Endometrial microvascular endothelial cells (primary cell): ENCODE measurements around the gene SLC35G4. TPM values are rescaled to one million over a fixed set of nuclear protein-coding genes. Genes with fewer than 3 reads are reported as not detected.
"Not testable (repeated sequence)": the region's sequence is repeated elsewhere in the genome, so short reads cannot be mapped to it uniquely, and the experiment has no call there.

Source experiments
- in situ Hi-C: cut with HindIII; loops from 2 replicates; pipeline ENCODE4 v1.10.0; 2017; ENCODE audit warnings: low sequenced_read_pairs, low pct_unique_long_range_greater_than_20kb; ENCODE audit errors: inconsistent ontology term
- total RNA-seq: library from RNA; depleted of rRNA; stranded (reverse); fragments of >200 nt; gene quantifications from one replicate; pipeline ENCODE4 v1.2.3, GENCODE V29; 2015; ENCODE audit errors: inconsistent ontology term

The SLC35G4 gene
- total RNA-seq, 1 donor from 2014 or later, result not detected

DNA sequence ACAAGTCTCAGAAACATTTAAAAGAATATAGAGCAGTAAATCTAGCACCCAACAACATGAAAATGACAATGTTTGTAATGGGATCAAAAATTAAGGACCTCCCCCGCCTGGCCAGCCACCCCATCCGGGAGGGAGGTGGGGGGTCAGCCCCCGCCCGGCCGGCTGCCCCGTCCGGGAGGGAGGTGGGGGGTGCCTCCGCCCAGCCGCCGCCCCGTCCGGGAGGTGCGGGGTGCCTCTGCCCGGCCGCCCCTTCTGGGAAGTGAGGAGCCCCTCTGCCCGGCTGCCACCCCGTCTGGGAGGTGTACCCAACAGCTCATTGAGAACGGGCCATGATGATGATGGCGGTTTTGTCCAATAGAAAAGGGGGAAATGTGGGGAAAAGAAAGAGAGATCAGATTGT is 778 bp upstream of the SLC35G4 start:
- in situ Hi-C loops, result not testable (repeated sequence)

DNA sequence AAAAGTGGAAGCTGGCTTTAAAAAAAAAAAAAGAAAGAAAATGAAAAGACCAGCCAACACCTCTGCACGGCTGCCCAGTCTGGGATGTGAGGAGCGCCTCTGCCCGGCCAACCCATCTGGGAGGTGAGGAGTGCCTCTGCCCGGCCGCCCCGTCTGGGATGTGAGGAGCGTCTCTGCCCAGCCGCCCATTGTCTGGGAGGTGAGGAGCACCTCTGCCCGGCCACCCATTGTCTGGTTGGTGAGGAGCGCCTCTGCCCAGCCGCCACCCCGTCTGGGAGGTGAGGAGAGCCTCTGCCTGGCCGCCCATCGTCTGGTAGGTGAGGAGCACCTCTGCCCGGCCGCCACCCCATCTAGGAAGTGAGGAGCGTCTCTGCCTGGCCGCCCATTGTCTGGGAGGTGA is 3.7 kb downstream of the SLC35G4 start:
- in situ Hi-C loops, result not testable (repeated sequence)

- in situ Hi-C loops, result not testable (repeated sequence)
These were observed 4.2 kb downstream of the SLC35G4 start for GRCh38 chr18:11613611-11614010.

DNA sequence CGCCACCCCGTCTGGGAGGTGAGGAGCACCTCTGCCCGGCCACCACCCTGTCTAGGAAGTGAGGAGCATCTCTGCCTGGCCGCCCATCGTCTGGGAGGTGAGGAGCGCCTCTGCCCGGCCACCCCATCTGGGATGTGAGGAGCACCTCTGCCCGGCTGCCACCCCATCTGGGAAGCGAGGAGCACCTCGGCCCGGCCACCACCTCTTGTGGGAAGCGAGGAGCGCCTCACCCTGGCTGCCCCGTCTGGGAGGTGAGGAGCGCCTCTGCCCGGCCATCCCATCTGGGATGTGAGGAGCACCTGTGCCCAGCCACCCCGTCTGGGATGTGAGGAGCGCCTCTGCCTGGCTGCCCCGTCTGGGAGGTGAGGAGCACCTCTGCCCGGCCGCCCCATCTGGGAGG is 4.6 kb downstream of the SLC35G4 start:
- in situ Hi-C loops, result not testable (repeated sequence)

- in situ Hi-C loops, result not testable (repeated sequence)
These were observed 5.6 kb downstream of the SLC35G4 start for GRCh38 chr18:11614981-11615380.

- in situ Hi-C loops, result not testable (repeated sequence)
These were observed 37.9 kb downstream of the SLC35G4 start for GRCh38 chr18:11647310-11647709.

DNA sequence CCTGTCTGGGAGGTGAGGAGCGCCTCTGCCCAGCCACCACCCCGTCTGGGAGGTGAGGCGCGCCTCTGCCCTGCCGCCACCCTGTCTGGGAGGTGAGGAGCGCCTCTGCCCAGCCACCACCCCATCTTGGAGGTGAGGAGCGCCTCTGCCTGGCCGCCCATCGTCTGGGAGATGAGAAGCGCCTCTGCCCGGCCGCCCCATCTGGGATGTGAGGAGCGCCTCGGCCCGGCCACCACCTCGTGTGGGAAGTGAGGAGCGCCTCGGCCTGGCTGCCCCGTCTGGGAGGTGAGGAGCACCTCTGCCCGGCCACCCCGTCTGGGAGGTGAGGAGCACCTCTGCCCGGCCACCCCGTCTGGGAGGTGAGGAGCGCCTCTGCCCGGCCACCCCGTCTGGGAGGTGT is 38.4 kb downstream of the SLC35G4 start:
- in situ Hi-C loops, result not testable (repeated sequence)

GRCh38 chr18:11649839-11650238 is 40.4 kb downstream of the SLC35G4 start:
- in situ Hi-C loops, result no loop called here

GRCh38 chr18:11651899-11652298 is 42.5 kb downstream of the SLC35G4 start:
- in situ Hi-C loops, result no loop called here

GRCh38 chr18:11653521-11653920 is 44.1 kb downstream of the SLC35G4 start:
- in situ Hi-C loops, result no loop called here

- in situ Hi-C loops, result no loop called here
These were observed 45.6 kb downstream of the SLC35G4 start for GRCh38 chr18:11654736-11655605.

- in situ Hi-C loops, result no loop called here
These were observed 46.2 kb downstream of the SLC35G4 start for GRCh38 chr18:11655606-11655932.

- in situ Hi-C loops, result no loop called here
These were observed 47.8 kb downstream of the SLC35G4 start for GRCh38 chr18:11657152-11657551.

GRCh38 chr18:11657554-11657953 is 48.2 kb downstream of the SLC35G4 start:
- in situ Hi-C loops, result no loop called here

DNA sequence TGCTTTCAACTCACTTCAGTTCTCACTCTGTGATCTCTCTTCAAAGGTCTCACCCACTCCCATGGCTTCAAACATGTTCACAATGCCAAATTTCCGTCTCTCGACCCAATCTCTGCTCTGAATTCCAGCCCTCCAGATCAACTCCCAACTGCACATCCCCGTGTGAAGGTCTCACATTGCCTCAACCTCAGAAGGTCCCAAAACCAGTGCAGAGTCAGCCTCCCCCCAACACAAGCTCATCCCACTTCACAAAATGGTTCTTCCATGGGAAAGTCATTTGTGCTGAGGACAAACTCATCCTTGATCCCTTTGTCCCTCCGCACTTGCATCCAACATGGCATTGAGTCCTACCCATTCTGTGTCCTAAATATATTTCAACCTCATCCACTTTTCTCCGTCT is 48.6 kb downstream of the SLC35G4 start:
- in situ Hi-C loops, result no loop called here

DNA sequence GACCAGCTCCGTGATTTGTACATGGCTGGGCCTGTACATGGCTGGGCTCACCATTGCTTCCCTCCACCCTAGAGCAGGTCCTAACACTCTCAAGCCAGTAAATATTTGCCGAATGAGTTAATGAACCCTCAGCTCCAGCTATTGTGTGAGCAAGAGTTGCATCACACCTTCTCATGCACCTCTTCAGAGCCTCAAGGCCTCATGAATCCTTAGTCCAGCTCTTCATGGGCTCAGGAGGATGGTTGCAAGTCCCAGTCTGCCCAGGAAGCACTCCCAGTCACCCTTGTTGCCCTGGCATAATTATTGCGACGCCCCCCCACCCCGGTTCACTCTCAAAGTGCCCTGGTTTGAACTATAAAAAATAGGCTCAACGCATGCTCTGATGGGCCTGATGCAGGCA is 49.6 kb downstream of the SLC35G4 start:
- in situ Hi-C loops, result no loop called here

Other genes starting within 250 kb of the SLC35G4 start
- 1.2 TPM for gene GNAL, start 79.7 kb downstream of the SLC35G4 start, total RNA-seq
- 29.7 TPM for gene CHMP1B, start 241.8 kb downstream of the SLC35G4 start, total RNA-seq